HepG2 (cell line): ENCODE measurements around the gene STK36. TPM values are rescaled to one million over a fixed set of nuclear protein-coding genes. Genes with fewer than 3 reads are reported as not detected.
A peak's percentile ranks its signal among the peaks of the same experiment; 100 is the strongest.

ENCODE experiments used
- AGO1 ChIP-seq: fragments of 200-400 bp; formaldehyde crosslinking; IDR thresholded peaks from 2 replicates; pipeline ENCODE4 v1.6.1; 2017; ENCODE audit warnings: mild to moderate bottlenecking, low read depth, low read length, moderate library complexity; ENCODE audit not compliant: poor library complexity, severe bottlenecking
- ARID3A ChIP-seq: IDR thresholded peaks from 2 replicates; pipeline ENCODE4 v1.6.1; 2012; ENCODE audit warnings: low read depth, low read length, improper control_type of control experiment
- ARNT2 ChIP-seq: sonication (generic); formaldehyde crosslinking; IDR thresholded peaks from 2 replicates; pipeline ENCODE4 v1.8.0; 2022; ENCODE audit warnings: mild to moderate bottlenecking, low read depth, missing genetic modification reagents, moderate library complexity
- ERF ChIP-seq: IDR thresholded peaks from 2 replicates; pipeline ENCODE4 v1.6.1; 2018; ENCODE audit warnings: missing biosample characterization, missing genetic modification reagents
- HMGA1 ChIP-seq: sonication (generic); formaldehyde crosslinking; conservative IDR thresholded peaks from 2 replicates; pipeline ENCODE4 v1.4.0; 2020; ENCODE audit warnings: missing genetic modification reagents
- IKZF1 ChIP-seq: fragments of 450-650 bp; IDR thresholded peaks from 2 replicates; pipeline ENCODE4 v1.7.1; 2016
- JUN ChIP-seq: sonication (generic); formaldehyde crosslinking; IDR thresholded peaks from 2 replicates; pipeline ENCODE4 v1.4.0; 2020; ENCODE audit warnings: mild to moderate bottlenecking, missing genetic modification reagents
- KDM2A ChIP-seq: sonication (generic); formaldehyde crosslinking; IDR thresholded peaks from 2 replicates; pipeline ENCODE4 v1.4.0; 2020; ENCODE audit warnings: low read depth, missing genetic modification reagents, borderline replicate concordance
- KDM5B ChIP-seq: sonication (generic); formaldehyde crosslinking; IDR thresholded peaks from 2 replicates; pipeline ENCODE4 v1.4.0; 2020; ENCODE audit warnings: missing genetic modification reagents, mild to moderate bottlenecking, borderline replicate concordance
- KLF15 ChIP-seq: sonication (generic); formaldehyde crosslinking; IDR thresholded peaks from 2 replicates; pipeline ENCODE4 v1.8.1; 2023; ENCODE audit warnings: borderline replicate concordance, mild to moderate bottlenecking, inconsistent platforms, missing genetic modification reagents, mixed read lengths
- PRDM15 ChIP-seq: sonication (generic); formaldehyde crosslinking; IDR thresholded peaks from 2 replicates; pipeline ENCODE4 v1.4.0; 2020; ENCODE audit warnings: missing genetic modification reagents
- SNRNP70 ChIP-seq: fragments of 200-400 bp; formaldehyde crosslinking; IDR thresholded peaks from 2 replicates; pipeline ENCODE4 v1.6.1; 2017; ENCODE audit warnings: mild to moderate bottlenecking, low read depth, low read length, moderate library complexity
- SP140L ChIP-seq: sonication (generic); formaldehyde crosslinking; IDR thresholded peaks from 2 replicates; pipeline ENCODE4 v1.4.0; 2020; ENCODE audit warnings: missing genetic modification reagents, borderline replicate concordance
- TCF12 ChIP-seq, 2 experiments: fragments of 450-650 bp in 1 of 2; sonication (generic) in 1 of 2; formaldehyde crosslinking in 1 of 2; IDR thresholded peaks; 2 replicates each; pipeline versions ENCODE4 v1.6.1 to v1.8.0; 2017 to 2022; ENCODE audit warnings: antibody characterized with exemption in 1 of 2, mild to moderate bottlenecking in 1 of 2, missing genetic modification reagents in 1 of 2, moderate library complexity in 1 of 2
- ZBTB37 ChIP-seq: sonication (generic); formaldehyde crosslinking; IDR thresholded peaks from 2 replicates; pipeline ENCODE4 v1.4.0; 2020; ENCODE audit warnings: mild to moderate bottlenecking, missing genetic modification reagents
- ZBTB42 ChIP-seq: sonication (generic); formaldehyde crosslinking; IDR thresholded peaks from 2 replicates; pipeline ENCODE4 v1.5.0; 2020; ENCODE audit warnings: mild to moderate bottlenecking, missing genetic modification reagents
- ZNF138 ChIP-seq: sonication (generic); formaldehyde crosslinking; IDR thresholded peaks from 2 replicates; pipeline ENCODE4 v1.5.0; 2020; ENCODE audit warnings: mild to moderate bottlenecking, low read depth, missing genetic modification reagents
- ZNF260 ChIP-seq: sonication (generic); formaldehyde crosslinking; IDR thresholded peaks from 2 replicates; pipeline ENCODE4 v1.4.0; 2020; ENCODE audit warnings: missing genetic modification reagents, low read depth, mild to moderate bottlenecking, borderline replicate concordance
- ZNF34 ChIP-seq: sonication (generic); formaldehyde crosslinking; IDR thresholded peaks from 2 replicates; pipeline ENCODE4 v1.4.0; 2020; ENCODE audit warnings: mild to moderate bottlenecking, missing genetic modification reagents, borderline replicate concordance
- ZNF432 ChIP-seq: sonication (generic); formaldehyde crosslinking; IDR thresholded peaks from 2 replicates; pipeline ENCODE4 v1.5.0; 2020; ENCODE audit warnings: missing genetic modification reagents, mild to moderate bottlenecking, borderline replicate concordance
- ZNF724P ChIP-seq: sonication (generic); formaldehyde crosslinking; IDR thresholded peaks from 2 replicates; pipeline ENCODE4 v1.8.0; 2022; ENCODE audit warnings: missing genetic modification reagents, borderline replicate concordance
- polyA plus RNA-seq, 8 experiments: library from polyadenylated mRNA; depleted of rRNA in 3 of 8; stranded (reverse) in 7 of 8; unstranded in 1 of 8; fragments of >200 nt; fragmentation: Illumina TruSeq in 4 of 8; extraction: Trizol in 4 of 8; gene quantifications; 2 replicates each; pipeline versions ENCODE4 v1.2.1 to v1.2.3, GENCODE V29; 2011 to 2016; ENCODE audit warnings: low read depth in 4 of 8, missing spikeins in 1 of 8, mixed read lengths in 1 of 8; ENCODE audit not compliant: insufficient read depth in 1 of 8
- total RNA-seq, 5 experiments: library from RNA; depleted of rRNA; stranded (reverse); fragments of >200 nt; fragmentation: Illumina TruSeq; extraction: Trizol; gene quantifications; 2 replicates each; pipeline ENCODE4 v1.2.3, GENCODE V29; 2016; ENCODE audit warnings: low read depth in 1 of 5

STK36 gene
- total and polyA plus RNA-seq, 2 of the 13 experiments (the other 11 are each of a cell fraction or from before 2014, with no cell fraction given), result 45.9 to 83.5 TPM

GRCh38 chr2:218671654-218672566, at the start of gene STK36, which contains the start of gene RNF25 (continued):
- no peak for TF ChIP-seq IKZF1
- TF ChIP-seq SP140L (CRISPR knock-in tag), result no peak
- peak; percentile 71 for TF ChIP-seq KDM5B
- TF ChIP-seq ZBTB37 (CRISPR knock-in tag), result no peak
- TF ChIP-seq ZNF138 (CRISPR knock-in tag), result no peak
- TF ChIP-seq JUN (CRISPR knock-in tag), result no peak; the same call in 1 of the 2 replicates
- no peak for TF ChIP-seq PRDM15 (CRISPR knock-in tag)
- TF ChIP-seq ZNF260 (CRISPR knock-in tag), result no peak
- 0 out of 2 replicates have a peak, but pooled peaks have one; percentile 26 for TF ChIP-seq ZNF34 (CRISPR knock-in tag)
- TF ChIP-seq ZNF724P (CRISPR knock-in tag), result 0 out of 2 replicates have a peak, but pooled peaks have one; percentile 39
- 0 out of 2 replicates have a peak, but pooled peaks have one; percentile 28 for TF ChIP-seq ARNT2 (CRISPR knock-in tag)
- TF ChIP-seq TCF12 (IDR thresholded peaks at IDR 0.05), result no peak
- TF ChIP-seq TCF12 (CRISPR knock-in tag; IDR thresholded peaks at IDR 0.05), result no peak
- TF ChIP-seq ZBTB42, result peak; percentile 58; the same call in 1 of the 2 replicates
- no peak for TF ChIP-seq ZNF432
- no peak for TF ChIP-seq SNRNP70
- peak; percentile 87 for TF ChIP-seq ERF (CRISPR knock-in tag)
- TF ChIP-seq AGO1, result peak; percentile 82
- TF ChIP-seq ARID3A, result peak; percentile 20; the same call in 1 of the 2 replicates
- TF ChIP-seq KDM2A (CRISPR knock-in tag), result peak; percentile 87
- TF ChIP-seq KLF15 (CRISPR knock-in tag), result peak; percentile 49; the same call in 1 of the 2 replicates
- TF ChIP-seq HMGA1 (CRISPR knock-in tag), result no peak
